IMR-90 (cell line): Measurements from ENCODE around the gene HSFX3.

Source experiments
- FOS ChIP-seq: fragments of 150-350 bp; IDR thresholded peaks from 2 replicates; pipeline ENCODE4 v1.6.1; 2016; ENCODE audit warnings: low read depth, low read length
- POLR2A ChIP-seq: IDR thresholded peaks from 2 replicates; pipeline ENCODE4 v1.6.1; 2012; ENCODE audit warnings: mild to moderate bottlenecking, low read depth, low read length
- RAD21 ChIP-seq: IDR thresholded peaks from 2 replicates; pipeline ENCODE4 v1.6.1; 2012; ENCODE audit warnings: low read length, improper control_type of control experiment
- SMC3 ChIP-seq: fragments of 150-350 bp; IDR thresholded peaks from 2 replicates; pipeline ENCODE4 v1.6.1; 2016; ENCODE audit warnings: low read depth, mild to moderate bottlenecking, antibody characterized with exemption, low read length, moderate library complexity
- TF ChIP-seq, protein P1 (sequence below): fragments of 150-350 bp; IDR thresholded peaks from 2 replicates; pipeline ENCODE4 v1.6.1; 2017; ENCODE audit warnings: mild to moderate bottlenecking, antibody characterized with exemption, low read length, low read depth
- TF ChIP-seq, protein P2 (sequence below): conservative IDR thresholded peaks from 2 replicates; pipeline ENCODE4 v1.5.1; 2012; ENCODE audit warnings: mild to moderate bottlenecking, low read depth, low read length, improper control_type of control experiment
- TF ChIP-seq, protein P3 (sequence below): fragments of 150-350 bp; IDR thresholded peaks from 2 replicates; pipeline ENCODE4 v1.6.1; 2016; ENCODE audit warnings: low read depth, mild to moderate bottlenecking, low read length, moderate library complexity, borderline replicate concordance

DNA sequence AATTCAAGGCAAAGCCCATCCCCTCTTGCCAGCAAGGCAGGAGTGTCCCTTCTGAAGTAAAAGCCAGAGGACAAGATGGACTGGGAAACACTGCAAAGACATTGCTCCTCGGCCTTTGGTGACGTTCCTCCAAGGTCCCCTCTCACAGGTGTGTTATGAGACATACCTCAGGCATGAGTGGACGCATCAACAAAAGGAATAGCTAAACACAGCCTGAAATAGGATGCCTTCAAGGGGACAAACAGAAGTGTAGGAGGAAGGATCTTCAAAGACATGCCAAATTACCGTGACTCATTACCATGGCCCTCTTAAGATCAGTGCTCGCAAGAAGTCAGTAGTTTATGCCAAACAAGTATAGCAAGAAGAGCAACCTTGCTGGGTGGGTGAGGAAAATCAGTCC is 38.6 kb downstream of the HSFX3 start:
- TF ChIP-seq, protein P1, sequence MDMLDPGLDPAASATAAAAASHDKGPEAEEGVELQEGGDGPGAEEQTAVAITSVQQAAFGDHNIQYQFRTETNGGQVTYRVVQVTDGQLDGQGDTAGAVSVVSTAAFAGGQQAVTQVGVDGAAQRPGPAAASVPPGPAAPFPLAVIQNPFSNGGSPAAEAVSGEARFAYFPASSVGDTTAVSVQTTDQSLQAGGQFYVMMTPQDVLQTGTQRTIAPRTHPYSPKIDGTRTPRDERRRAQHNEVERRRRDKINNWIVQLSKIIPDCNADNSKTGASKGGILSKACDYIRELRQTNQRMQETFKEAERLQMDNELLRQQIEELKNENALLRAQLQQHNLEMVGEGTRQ, result no peak
- TF ChIP-seq POLR2A, result no peak
- TF ChIP-seq, protein P2, sequence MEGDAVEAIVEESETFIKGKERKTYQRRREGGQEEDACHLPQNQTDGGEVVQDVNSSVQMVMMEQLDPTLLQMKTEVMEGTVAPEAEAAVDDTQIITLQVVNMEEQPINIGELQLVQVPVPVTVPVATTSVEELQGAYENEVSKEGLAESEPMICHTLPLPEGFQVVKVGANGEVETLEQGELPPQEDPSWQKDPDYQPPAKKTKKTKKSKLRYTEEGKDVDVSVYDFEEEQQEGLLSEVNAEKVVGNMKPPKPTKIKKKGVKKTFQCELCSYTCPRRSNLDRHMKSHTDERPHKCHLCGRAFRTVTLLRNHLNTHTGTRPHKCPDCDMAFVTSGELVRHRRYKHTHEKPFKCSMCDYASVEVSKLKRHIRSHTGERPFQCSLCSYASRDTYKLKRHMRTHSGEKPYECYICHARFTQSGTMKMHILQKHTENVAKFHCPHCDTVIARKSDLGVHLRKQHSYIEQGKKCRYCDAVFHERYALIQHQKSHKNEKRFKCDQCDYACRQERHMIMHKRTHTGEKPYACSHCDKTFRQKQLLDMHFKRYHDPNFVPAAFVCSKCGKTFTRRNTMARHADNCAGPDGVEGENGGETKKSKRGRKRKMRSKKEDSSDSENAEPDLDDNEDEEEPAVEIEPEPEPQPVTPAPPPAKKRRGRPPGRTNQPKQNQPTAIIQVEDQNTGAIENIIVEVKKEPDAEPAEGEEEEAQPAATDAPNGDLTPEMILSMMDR, result no peak
- no peak for TF ChIP-seq FOS
- no peak for TF ChIP-seq SMC3
- TF ChIP-seq, protein P3, sequence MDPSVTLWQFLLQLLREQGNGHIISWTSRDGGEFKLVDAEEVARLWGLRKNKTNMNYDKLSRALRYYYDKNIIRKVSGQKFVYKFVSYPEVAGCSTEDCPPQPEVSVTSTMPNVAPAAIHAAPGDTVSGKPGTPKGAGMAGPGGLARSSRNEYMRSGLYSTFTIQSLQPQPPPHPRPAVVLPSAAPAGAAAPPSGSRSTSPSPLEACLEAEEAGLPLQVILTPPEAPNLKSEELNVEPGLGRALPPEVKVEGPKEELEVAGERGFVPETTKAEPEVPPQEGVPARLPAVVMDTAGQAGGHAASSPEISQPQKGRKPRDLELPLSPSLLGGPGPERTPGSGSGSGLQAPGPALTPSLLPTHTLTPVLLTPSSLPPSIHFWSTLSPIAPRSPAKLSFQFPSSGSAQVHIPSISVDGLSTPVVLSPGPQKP, result no peak
- TF ChIP-seq RAD21, result no peak
